Measurements from ENCODE around the gene LDLRAD4. TPM values are rescaled to one million over a fixed set of nuclear protein-coding genes. Genes with fewer than 3 reads are reported as not detected.
A peak's percentile ranks its signal among the peaks of the same experiment; 100 is the strongest.

Gene LDLRAD4
- polyA plus RNA-seq, 1 of the 3 experiments (the other 2 are of a cell fraction), result 0.16 TPM

DNA sequence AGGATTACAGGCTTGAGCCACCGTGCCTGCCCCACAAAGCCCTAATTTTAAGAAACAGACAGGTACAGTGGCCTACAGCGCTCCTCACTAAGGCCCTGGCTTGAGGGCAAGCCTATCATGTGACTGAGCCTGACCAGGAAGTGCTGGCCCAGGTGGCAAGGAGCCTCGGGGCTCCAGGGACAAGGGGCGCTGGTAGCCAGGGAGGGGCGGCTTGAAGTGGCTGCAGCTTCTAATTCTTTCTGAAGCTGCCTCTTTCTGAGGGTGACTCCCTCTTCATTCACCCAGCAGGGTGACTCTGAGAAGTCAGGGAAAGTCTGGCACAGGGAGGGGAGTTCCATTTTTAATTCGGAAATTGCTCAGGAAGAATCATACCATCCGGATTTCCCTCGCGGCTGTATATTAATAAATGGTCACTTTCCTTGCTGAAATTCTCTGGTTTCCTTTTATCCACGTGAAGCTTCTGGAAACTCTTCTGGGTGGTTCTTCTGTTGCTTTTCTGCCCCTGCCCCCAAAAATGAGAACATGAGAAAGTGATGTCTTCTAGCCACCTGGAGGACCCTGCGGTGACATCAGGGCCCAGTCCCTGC lies 392.1 kb downstream of the LDLRAD4 start (continued):
- no peak for TF ChIP-seq RCOR1 (IDR thresholded peaks at IDR 0.05; ENCODE audit: low read length)
- TF ChIP-seq GABPA (IDR thresholded peaks at IDR 0.05; ENCODE audit: low read depth), result no peak

- CTCF ChIA-PET, result interaction anchor here (0.6 to 1.3 kb wide), 4 partner anchors 16 to 885 kb away, joined by 3 to 4 read pairs (median 3); no protein-coding TSS in a partner anchor
- Histone ChIP-seq H4K20me1 (ENCODE audit: insufficient read depth) (no peaks in the 10 kb centered on the region), H3K4me1 (ENCODE audit: control insufficient read depth in 1 of 2, insufficient read depth in 2 of 2, low read depth in 1 of 2, low read length in 1 of 2) (peaks cover 10 to 21% of the 10 kb centered on the region in 2 experiments; a peak in 2 of 4 replicates), H3K4me2 (peak overlapping the region; percentile 87), H3K27me3 (ENCODE audit: insufficient read depth) (no peaks in the 10 kb centered on the region), H3K9me3 (no peaks in the 10 kb centered on the region), H3K4me3 (ENCODE audit: low read depth in 2 of 2, low read length in 1 of 2) (peak overlapping the region; percentile 36 to 57), H2AFZ (ENCODE audit: low read depth) (0 out of 2 replicates have a peak overlapping the region, but pooled peaks have one; percentile 44), H3F3A (replicated peaks; ENCODE audit: insufficient read depth) (no peaks in the 10 kb centered on the region), H3K27ac (ENCODE audit: low read depth in 2 of 2, low read length in 1 of 2) (peak overlapping the region; percentile 7 to 43; a peak in 1 of 4 replicates), H3K9ac (no peak overlapping the region), H3K36me3 (replicated peaks in 1 of 2; ENCODE audit: control insufficient read depth in 1 of 2, insufficient read depth in 2 of 2, low read length in 1 of 2) (no peaks in the 10 kb centered on the region), H3K79me2 (ENCODE audit: insufficient read depth) (no peaks in the 10 kb centered on the region), H3K9me2 (no peaks in the 10 kb centered on the region)
- WGBS (ENCODE audit: low lambda C conversion rate), result 13% methylated on average over 14 of the region's 14 CpGs
- TF ChIP-seq CTCF (IDR thresholded peaks at IDR 0.05) (0 out of 2 replicates have a peak, but pooled peaks have one; percentile 9), USF2 (IDR thresholded peaks at IDR 0.05; ENCODE audit: borderline replicate concordance, low read depth, low read length) (no peak)
- POLR2A ChIA-PET, result no interaction called here
- DNase-seq, result peak; percentile 52
These were observed 392.6 kb downstream of the LDLRAD4 start for GRCh38 chr18:13611142-13611600.

GRCh38 chr18:13611601-13612195 lies 393.1 kb downstream of the LDLRAD4 start:
- POLR2A ChIA-PET, result no interaction called here
- TF ChIP-seq RCOR1 (IDR thresholded peaks at IDR 0.05; ENCODE audit: low read length) (no peak), FOSL2 (IDR thresholded peaks at IDR 0.05; ENCODE audit: borderline replicate concordance, low read depth) (no peak), FOXJ3 (CRISPR knock-in tag; IDR thresholded peaks at IDR 0.05) (no peak), USF2 (IDR thresholded peaks at IDR 0.05; ENCODE audit: borderline replicate concordance, low read depth, low read length) (no peak), JUND (IDR thresholded peaks at IDR 0.05) (no peak), TAF1 (IDR thresholded peaks at IDR 0.05; ENCODE audit: borderline replicate concordance, low read depth, low read length) (no peak), TEAD4 (IDR thresholded peaks at IDR 0.05; ENCODE audit: borderline replicate concordance, insufficient read depth) (no peak), RAD21 (IDR thresholded peaks at IDR 0.05; ENCODE audit: low read length) (no peak), SMC3 (IDR thresholded peaks at IDR 0.05; ENCODE audit: low read depth, low read length) (no peak), RFX5 (IDR thresholded peaks at IDR 0.05; ENCODE audit: low read length) (no peak), EP300 (IDR thresholded peaks at IDR 0.05; ENCODE audit: borderline replicate concordance in 1 of 2, low read depth in 1 of 2, low read length in 1 of 2) (no peak), MEF2A (IDR thresholded peaks at IDR 0.05; ENCODE audit: borderline replicate concordance, low read depth) (no peak), USF1 (IDR thresholded peaks at IDR 0.05; ENCODE audit: borderline replicate concordance, low read depth) (no peak)
- TF ChIP-seq, protein P1, sequence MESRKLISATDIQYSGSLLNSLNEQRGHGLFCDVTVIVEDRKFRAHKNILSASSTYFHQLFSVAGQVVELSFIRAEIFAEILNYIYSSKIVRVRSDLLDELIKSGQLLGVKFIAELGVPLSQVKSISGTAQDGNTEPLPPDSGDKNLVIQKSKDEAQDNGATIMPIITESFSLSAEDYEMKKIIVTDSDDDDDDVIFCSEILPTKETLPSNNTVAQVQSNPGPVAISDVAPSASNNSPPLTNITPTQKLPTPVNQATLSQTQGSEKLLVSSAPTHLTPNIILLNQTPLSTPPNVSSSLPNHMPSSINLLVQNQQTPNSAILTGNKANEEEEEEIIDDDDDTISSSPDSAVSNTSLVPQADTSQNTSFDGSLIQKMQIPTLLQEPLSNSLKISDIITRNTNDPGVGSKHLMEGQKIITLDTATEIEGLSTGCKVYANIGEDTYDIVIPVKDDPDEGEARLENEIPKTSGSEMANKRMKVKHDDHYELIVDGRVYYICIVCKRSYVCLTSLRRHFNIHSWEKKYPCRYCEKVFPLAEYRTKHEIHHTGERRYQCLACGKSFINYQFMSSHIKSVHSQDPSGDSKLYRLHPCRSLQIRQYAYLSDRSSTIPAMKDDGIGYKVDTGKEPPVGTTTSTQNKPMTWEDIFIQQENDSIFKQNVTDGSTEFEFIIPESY (IDR thresholded peaks at IDR 0.05; ENCODE audit: borderline replicate concordance, low read depth), result no peak

More at GRCh38 chr18:13611601-13612195, 393.1 kb downstream of the LDLRAD4 start:
- WGBS (ENCODE audit: low lambda C conversion rate), result 3% methylated on average over 9 of the region's 24 CpGs
- Histone ChIP-seq H2AFZ (ENCODE audit: low read depth) (0 out of 2 replicates have a peak overlapping the region, but pooled peaks have one; percentile 44), H3K4me2 (peak overlapping the region; percentile 87), H3K79me2 (ENCODE audit: insufficient read depth) (no peaks in the 10 kb centered on the region), H3F3A (replicated peaks; ENCODE audit: insufficient read depth) (no peaks in the 10 kb centered on the region), H3K27me3 (ENCODE audit: insufficient read depth) (no peaks in the 10 kb centered on the region), H3K4me3 (ENCODE audit: low read depth in 2 of 2, low read length in 1 of 2) (peak overlapping the region; percentile 36 to 57), H3K9me3 (no peaks in the 10 kb centered on the region), H3K27ac (ENCODE audit: low read depth in 2 of 2, low read length in 1 of 2) (peak overlapping the region; percentile 7 to 50; a peak in 1 of 4 replicates), H4K20me1 (ENCODE audit: insufficient read depth) (no peaks in the 10 kb centered on the region), H3K9ac (no peak overlapping the region), H3K4me1 (ENCODE audit: control insufficient read depth in 1 of 2, insufficient read depth in 2 of 2, low read depth in 1 of 2, low read length in 1 of 2) (peaks cover 10 to 21% of the 10 kb centered on the region in 2 experiments; a peak in 2 of 4 replicates), H3K9me2 (no peaks in the 10 kb centered on the region), H3K36me3 (replicated peaks in 1 of 2; ENCODE audit: control insufficient read depth in 1 of 2, insufficient read depth in 2 of 2, low read length in 1 of 2) (no peaks in the 10 kb centered on the region)
- CTCF ChIA-PET, result interaction anchor here (0.6 to 1.4 kb wide), 6 partner anchors 16 to 885 kb away, joined by 3 to 5 read pairs (median 4); no protein-coding TSS in a partner anchor
- peak; percentile 64 for DNase-seq

Data from SK-N-SH (cell line).